T-helper 17 cell (primary cell): Measurements from ENCODE around the gene C9orf153. TPM values are rescaled to one million over a fixed set of nuclear protein-coding genes. Genes with fewer than 3 reads are reported as not detected.

Source experiments
- ATAC-seq: fragments of 150-1000 bp; cut with Tn5 transposase; 2 replicates; pipeline ENCODE4 v1.10.0; 2021; ENCODE audit warnings: mild to moderate bottlenecking, moderate library complexity
- DNase-seq, 3 donors: peaks; one replicate each; pipeline versions ENCODE4 v3.0.0 to v3.0.0-alpha.2; 2020 to 2021
- H3K9me3 ChIP-seq: one replicate; pipeline ENCODE4 v1.7.0; 2013; ENCODE audit warnings: low read length, mild to moderate bottlenecking; ENCODE audit not compliant: control insufficient read depth, poor library complexity, severe bottlenecking
- H3K27ac Mint-ChIP-seq: one replicate; pipeline ENCODE4 v1.8.0; 2022; ENCODE audit warnings: mild to moderate bottlenecking, moderate library complexity, mixed read lengths
- H3K27me3 Mint-ChIP-seq: one replicate; pipeline ENCODE4 v1.8.0; 2022; ENCODE audit warnings: mixed read lengths
- H3K36me3 Mint-ChIP-seq: one replicate; pipeline ENCODE4 v1.8.0; 2022; ENCODE audit warnings: low read depth, mixed read lengths
- H3K4me1 Mint-ChIP-seq: one replicate; pipeline ENCODE4 v1.8.0; 2022; ENCODE audit warnings: mild to moderate bottlenecking, mixed read lengths
- H3K4me3 Mint-ChIP-seq: one replicate; pipeline ENCODE4 v1.8.0; 2022; ENCODE audit warnings: mild to moderate bottlenecking, moderate library complexity, mixed read lengths
- total RNA-seq, 4 donors: library from RNA in 2 of 4; stranded (reverse) in 2 of 4; gene quantifications; one replicate each; pipeline ENCODE4 v1.2.3 and lab custom pipeline; 2022 to 2026

The C9orf153 gene
- total RNA-seq, 2 donors from 2014 or later: 0.21 to 0.92 TPM

GRCh38 chr9:86176468-86176867 is 83.0 kb downstream of the C9orf153 start:
- Mint-ChIP-seq H3K36me3 (no peaks in the 10 kb centered on the region), H3K27ac (no peak overlapping the region), H3K4me1 (peaks cover under 1% of the 10 kb centered on the region), H3K27me3 (peaks cover 25% of the 10 kb centered on the region), H3K4me3 (no peak overlapping the region)
- no peaks in the 10 kb centered on the region for H3K9me3 ChIP-seq
- ATAC-seq: no peak
- DNase-seq: no peak

GRCh38 chr9:86175743-86176456 is 83.6 kb downstream of the C9orf153 start:
- Mint-ChIP-seq H3K4me1 (no peaks in the 10 kb centered on the region), H3K4me3 (no peak overlapping the region), H3K36me3 (no peaks in the 10 kb centered on the region), H3K27ac (no peak overlapping the region), H3K27me3 (peaks cover 25% of the 10 kb centered on the region)
- DNase-seq: no peak
- no peak for ATAC-seq
- H3K9me3 ChIP-seq: no peaks in the 10 kb centered on the region

- ATAC-seq (no peak), DNase-seq (no peak)
- Mint-ChIP-seq H3K27ac (no peak overlapping the region), H3K4me1 (no peaks in the 10 kb centered on the region), H3K36me3 (no peaks in the 10 kb centered on the region), H3K4me3 (no peak overlapping the region), H3K27me3 (peaks cover 28% of the 10 kb centered on the region)
- no peaks in the 10 kb centered on the region for H3K9me3 ChIP-seq
Observed at GRCh38 chr9:86175223-86175622, 84.2 kb downstream of the C9orf153 start.

Other genes starting within 250 kb of the C9orf153 start
- under 1 TPM in 1 of 2 donors, not detected in 1; 0.47 TPM for gene GOLM1, start 160.1 kb downstream of the C9orf153 start, total RNA-seq
- 10 to 100 TPM; 66.9 to 87.2 TPM for gene ISCA1, start 22.9 kb upstream of the C9orf153 start, total RNA-seq
- 10 to 100 TPM; 55.6 to 60.2 TPM for gene TUT7, start 94.8 kb upstream of the C9orf153 start, total RNA-seq